ENCODE data around the gene ABTB1. TPM values are rescaled to one million over a fixed set of nuclear protein-coding genes. Genes with fewer than 3 reads are reported as not detected.
"Not testable (repeated sequence)": the region's sequence is repeated elsewhere in the genome, so short reads cannot be mapped to it uniquely, and the experiment has no call there.

ABTB1 gene
- total RNA-seq, 2 donors from 2014 or later: 14.9 to 22.9 TPM

DNA sequence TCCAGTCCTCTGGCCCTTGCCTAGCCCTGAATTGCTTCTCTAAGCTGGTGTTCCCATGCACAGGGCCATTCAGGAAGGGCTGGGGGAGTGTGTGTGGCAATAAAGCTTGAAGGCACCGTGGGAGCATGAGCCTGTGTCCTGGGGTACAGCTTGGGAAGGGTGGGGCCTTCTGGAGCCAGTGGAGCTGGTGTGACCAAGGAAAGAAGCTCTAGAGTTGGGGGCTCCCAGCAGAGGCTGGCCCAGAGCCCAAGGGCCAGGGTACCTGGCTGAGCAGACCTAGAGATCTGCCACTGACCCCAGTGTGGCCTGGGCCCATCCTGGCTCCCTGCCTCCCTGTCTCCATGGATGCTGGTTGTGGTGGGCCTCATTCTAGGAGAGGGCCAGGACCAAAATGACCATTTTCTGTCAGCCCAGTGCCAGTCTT is 8.1 kb downstream of the ABTB1 start:
- TF ChIP-seq, protein P1, sequence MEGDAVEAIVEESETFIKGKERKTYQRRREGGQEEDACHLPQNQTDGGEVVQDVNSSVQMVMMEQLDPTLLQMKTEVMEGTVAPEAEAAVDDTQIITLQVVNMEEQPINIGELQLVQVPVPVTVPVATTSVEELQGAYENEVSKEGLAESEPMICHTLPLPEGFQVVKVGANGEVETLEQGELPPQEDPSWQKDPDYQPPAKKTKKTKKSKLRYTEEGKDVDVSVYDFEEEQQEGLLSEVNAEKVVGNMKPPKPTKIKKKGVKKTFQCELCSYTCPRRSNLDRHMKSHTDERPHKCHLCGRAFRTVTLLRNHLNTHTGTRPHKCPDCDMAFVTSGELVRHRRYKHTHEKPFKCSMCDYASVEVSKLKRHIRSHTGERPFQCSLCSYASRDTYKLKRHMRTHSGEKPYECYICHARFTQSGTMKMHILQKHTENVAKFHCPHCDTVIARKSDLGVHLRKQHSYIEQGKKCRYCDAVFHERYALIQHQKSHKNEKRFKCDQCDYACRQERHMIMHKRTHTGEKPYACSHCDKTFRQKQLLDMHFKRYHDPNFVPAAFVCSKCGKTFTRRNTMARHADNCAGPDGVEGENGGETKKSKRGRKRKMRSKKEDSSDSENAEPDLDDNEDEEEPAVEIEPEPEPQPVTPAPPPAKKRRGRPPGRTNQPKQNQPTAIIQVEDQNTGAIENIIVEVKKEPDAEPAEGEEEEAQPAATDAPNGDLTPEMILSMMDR (IDR thresholded peaks at IDR 0.05): no peak
- intact Hi-C loops (cut with DNase I): no loop called here
- no peaks in the 10 kb centered on the region for H3K9me3 ChIP-seq
- H3K4me3 ChIP-seq: no peak overlapping the region
- no peaks in the 10 kb centered on the region for H3K27me3 ChIP-seq
- DNase-seq: no peak
- H3K9ac ChIP-seq (ENCODE audit: low read depth in 2 of 2, low read length in 2 of 2): no peak overlapping the region
- H3K27ac ChIP-seq: no peak overlapping the region
- H3K4me1 ChIP-seq: no peaks in the 10 kb centered on the region
- H3K36me3 ChIP-seq: no peaks in the 10 kb centered on the region

DNA sequence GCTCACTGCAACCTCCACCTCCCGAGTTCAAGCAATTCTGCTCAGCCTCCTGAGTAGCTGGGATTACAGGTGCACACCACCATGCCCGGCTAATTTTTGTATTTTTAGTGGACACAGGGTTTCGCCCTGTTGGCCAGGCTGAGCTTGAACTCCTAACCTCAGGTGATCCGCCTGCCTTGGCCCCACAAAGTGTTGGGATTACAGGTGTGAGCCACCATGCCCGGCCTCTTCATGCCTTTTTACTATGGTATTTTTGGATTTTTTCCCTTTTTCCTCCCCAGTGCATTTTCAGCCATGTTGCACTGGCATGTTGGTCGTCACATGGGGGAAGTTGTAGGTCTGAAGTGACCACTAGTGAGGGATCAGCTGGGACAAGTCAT is 9.4 kb downstream of the ABTB1 start:
- intact Hi-C loops (cut with DNase I); H3K4me1 ChIP-seq; H3K36me3 ChIP-seq; DNase-seq; H3K9ac ChIP-seq (ENCODE audit: low read depth in 2 of 2, low read length in 2 of 2); H3K4me3 ChIP-seq; H3K27ac ChIP-seq; H3K9me3 ChIP-seq; H3K27me3 ChIP-seq: not testable (repeated sequence)

DNA sequence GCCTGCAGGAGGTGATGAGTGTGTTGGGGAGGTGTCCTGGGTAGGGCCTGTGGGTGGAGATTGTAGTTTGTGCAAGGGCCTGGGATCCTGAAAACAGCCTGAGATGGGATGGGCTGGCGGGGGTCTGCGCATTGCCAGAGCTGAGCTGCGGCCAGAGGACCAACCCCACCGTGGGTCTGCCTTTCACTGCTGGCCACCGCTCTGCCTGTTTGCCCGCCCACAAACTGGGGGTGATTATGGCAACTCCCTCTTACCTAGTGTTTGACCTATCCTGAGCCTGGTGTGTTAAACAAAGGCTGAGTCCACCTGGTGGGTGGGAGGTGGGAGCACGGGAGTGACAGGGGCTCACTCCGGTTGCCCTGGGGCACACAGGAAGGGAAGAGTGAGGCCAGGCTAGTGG is 9.8 kb downstream of the ABTB1 start:
- H3K9me3 ChIP-seq: no peaks in the 10 kb centered on the region
- TF ChIP-seq, protein P1 (IDR thresholded peaks at IDR 0.05): no peak
- no peak overlapping the region for H3K27ac ChIP-seq
- no peak overlapping the region for H3K4me3 ChIP-seq
- no peaks in the 10 kb centered on the region for H3K4me1 ChIP-seq
- intact Hi-C loops (cut with DNase I): no loop called here
- DNase-seq: no peak
- no peaks in the 10 kb centered on the region for H3K36me3 ChIP-seq
- no peak overlapping the region for H3K9ac ChIP-seq (ENCODE audit: low read depth in 2 of 2, low read length in 2 of 2)
- H3K27me3 ChIP-seq: no peaks in the 10 kb centered on the region

DNA sequence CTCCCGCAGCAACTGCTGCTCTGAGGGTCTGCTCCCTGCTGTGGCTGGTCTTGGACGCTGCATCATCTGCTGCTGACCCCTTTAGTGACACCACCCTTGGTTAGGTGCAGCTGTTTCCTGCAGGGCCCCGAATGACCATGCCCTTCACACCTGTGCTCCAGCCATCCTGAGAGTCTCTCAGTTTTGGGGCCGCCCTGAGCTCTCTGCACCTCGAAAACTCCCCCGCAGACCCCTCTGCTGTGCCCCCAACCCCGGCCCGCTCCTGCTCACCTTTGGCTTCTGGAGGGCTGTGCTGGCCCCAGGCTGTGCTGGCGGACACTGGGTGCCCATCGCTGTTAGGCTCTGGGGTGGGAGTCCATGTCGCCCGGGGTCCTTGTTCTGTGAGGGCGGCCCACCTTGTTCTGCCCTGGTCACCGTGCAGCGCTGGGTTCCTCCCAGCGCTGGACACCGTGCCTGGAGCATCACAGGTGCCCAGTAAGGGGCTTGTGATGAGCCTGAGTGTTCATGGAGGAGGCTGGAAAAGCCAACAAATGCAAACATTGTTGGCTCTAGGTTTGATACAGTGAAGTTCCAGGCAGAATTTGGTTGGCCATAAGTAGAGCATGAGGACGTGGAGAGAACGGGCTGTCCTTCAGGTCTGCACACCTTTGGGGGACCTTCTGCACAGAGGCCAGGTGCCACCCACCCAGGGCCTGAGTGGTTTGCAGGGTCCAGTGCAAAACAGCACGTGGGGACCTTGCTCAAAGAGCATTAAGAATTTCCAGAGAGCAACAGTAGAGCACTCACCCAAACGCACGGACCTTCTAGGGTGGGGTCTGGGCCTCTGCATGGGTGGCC is 12.3 kb downstream of the ABTB1 start:
- H3K9ac ChIP-seq (ENCODE audit: low read depth in 2 of 2, low read length in 2 of 2): no peak overlapping the region
- TF ChIP-seq, protein P1 (IDR thresholded peaks at IDR 0.05): no peak
- intact Hi-C loops (cut with DNase I): no loop called here
- no peak overlapping the region for H3K27ac ChIP-seq
- no peaks in the 10 kb centered on the region for H3K27me3 ChIP-seq
- no peaks in the 10 kb centered on the region for H3K9me3 ChIP-seq
- no peak for DNase-seq
- H3K4me1 ChIP-seq: no peaks in the 10 kb centered on the region
- no peak overlapping the region for H3K4me3 ChIP-seq
- no peaks in the 10 kb centered on the region for H3K36me3 ChIP-seq

DNA sequence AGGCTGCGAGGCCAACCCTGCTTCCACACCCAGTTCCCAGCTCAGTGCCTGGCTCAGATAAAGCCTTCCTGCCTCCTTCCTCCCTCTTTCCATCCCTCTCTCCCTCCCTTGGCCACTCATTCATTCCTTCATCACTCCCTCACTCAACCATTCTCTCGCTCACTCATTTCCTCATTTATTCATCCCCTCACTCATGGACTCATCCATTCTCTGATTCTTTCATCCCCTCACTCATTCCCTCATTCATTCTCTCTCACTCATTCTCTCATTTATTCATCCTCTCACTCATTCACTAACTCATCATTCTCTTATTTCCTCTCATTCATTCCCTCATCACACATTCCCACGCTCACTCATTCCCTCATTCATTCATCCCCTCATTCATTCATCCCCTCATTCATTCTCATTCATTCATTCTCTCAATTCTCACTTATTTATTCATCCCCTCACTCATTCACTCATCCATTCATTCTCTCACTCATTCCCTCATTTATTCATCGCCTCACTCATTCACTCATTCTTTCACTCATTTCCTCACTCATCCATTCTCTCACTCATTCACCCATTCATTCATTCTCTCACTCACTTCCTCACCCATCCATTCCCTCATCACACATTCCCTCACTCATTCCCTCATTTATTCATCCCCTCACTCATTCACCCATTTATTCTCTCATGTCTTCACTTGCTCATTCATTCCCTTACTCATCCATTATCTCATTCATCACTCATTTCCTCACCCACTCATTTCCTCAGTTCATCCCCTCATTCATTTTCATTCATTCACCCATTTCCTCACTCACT is 13.2 kb downstream of the ABTB1 start:
- Histone ChIP-seq H3K27ac (no peak overlapping the region), H3K9me3 (no peaks in the 10 kb centered on the region), H3K4me1 (no peaks in the 10 kb centered on the region), H3K36me3 (no peaks in the 10 kb centered on the region), H3K9ac (ENCODE audit: low read depth in 2 of 2, low read length in 2 of 2) (no peak overlapping the region), H3K27me3 (no peaks in the 10 kb centered on the region), H3K4me3 (no peak overlapping the region)
- DNase-seq: no peak
- TF ChIP-seq, protein P1 (IDR thresholded peaks at IDR 0.05): no peak
- intact Hi-C loops (cut with DNase I): no loop called here

DNA sequence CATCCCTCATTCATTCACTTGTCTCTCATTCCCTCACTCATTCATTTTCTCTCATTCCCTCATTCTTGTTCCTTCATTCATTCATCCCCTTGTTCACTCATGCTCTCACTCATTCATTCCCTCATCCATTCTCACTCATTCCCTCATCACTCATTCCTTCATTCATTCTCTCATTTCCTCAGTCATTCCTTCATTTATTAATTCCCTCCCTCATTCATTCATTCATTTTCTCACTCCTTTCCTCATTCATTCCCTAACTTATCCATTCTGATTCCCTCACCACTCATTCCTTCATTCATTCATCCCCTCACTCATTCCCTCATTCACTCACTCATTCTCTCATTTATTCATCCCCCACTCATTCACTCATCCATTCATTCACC is 13.8 kb downstream of the ABTB1 start:
- no peaks in the 10 kb centered on the region for H3K4me1 ChIP-seq
- intact Hi-C loops (cut with DNase I): no loop called here
- TF ChIP-seq, protein P1 (IDR thresholded peaks at IDR 0.05): no peak
- no peaks in the 10 kb centered on the region for H3K27me3 ChIP-seq
- no peak overlapping the region for H3K9ac ChIP-seq (ENCODE audit: low read depth in 2 of 2, low read length in 2 of 2)
- no peak for DNase-seq
- no peaks in the 10 kb centered on the region for H3K9me3 ChIP-seq
- no peak overlapping the region for H3K4me3 ChIP-seq
- H3K36me3 ChIP-seq: no peaks in the 10 kb centered on the region
- no peak overlapping the region for H3K27ac ChIP-seq

Data from colonic mucosa (tissue), 4 donors.